Stimulated activated CD4-positive, alpha-beta T cell treated with anti-CD3 and anti-CD28 coated beads, Interleukin-15, amount 100 ng/mL, for 24 hours (primary cell): ENCODE measurements around the gene KDM4B.
A peak's percentile ranks its signal among the peaks of the same experiment; 100 is the strongest.
"Not testable (repeated sequence)": the region's sequence is repeated elsewhere in the genome, so short reads cannot be mapped to it uniquely, and the experiment has no call there.

ENCODE experiments used
- DNase-seq: peaks from one replicate; pipeline ENCODE4 v3.0.0-alpha.2; 2020

KDM4B gene

GRCh38 chr19:5156231-5156986, 187.5 kb downstream of the KDM4B start:
- no peak for DNase-seq

- DNase-seq: no peak
Observed at GRCh38 chr19:5157186-5157585, 188.3 kb downstream of the KDM4B start.

GRCh38 chr19:5158549-5159134, 189.7 kb downstream of the KDM4B start:
- DNase-seq: not testable (repeated sequence)

GRCh38 chr19:5160158-5160795, 191.4 kb downstream of the KDM4B start:
- not testable (repeated sequence) for DNase-seq

GRCh38 chr19:5164845-5165696, 196.2 kb downstream of the KDM4B start:
- DNase-seq: not testable (repeated sequence)

GRCh38 chr19:5165697-5166019, 196.7 kb downstream of the KDM4B start:
- DNase-seq: no peak

GRCh38 chr19:5166262-5166661, 197.3 kb downstream of the KDM4B start:
- no peak for DNase-seq

GRCh38 chr19:5170329-5170745, 201.4 kb downstream of the KDM4B start:
- DNase-seq: peak; percentile 70

- DNase-seq: no peak
Observed at GRCh38 chr19:5171711-5172110, 202.8 kb downstream of the KDM4B start.

- no peak for DNase-seq
Observed at GRCh38 chr19:5172859-5173630, 204.1 kb downstream of the KDM4B start.

GRCh38 chr19:5173993-5174392, 205.1 kb downstream of the KDM4B start:
- DNase-seq: no peak

GRCh38 chr19:5177745-5178450, 209.0 kb downstream of the KDM4B start:
- no peak for DNase-seq

- DNase-seq: no peak
Observed at GRCh38 chr19:5178841-5179240, 209.9 kb downstream of the KDM4B start.

GRCh38 chr19:5179256-5179655, 210.3 kb downstream of the KDM4B start:
- DNase-seq: no peak

- DNase-seq: no peak
Observed at GRCh38 chr19:5181329-5181728, 212.4 kb downstream of the KDM4B start.

- DNase-seq: no peak
Observed at GRCh38 chr19:5182751-5183150, 213.8 kb downstream of the KDM4B start.

GRCh38 chr19:5183616-5184015, 214.7 kb downstream of the KDM4B start:
- no peak for DNase-seq

GRCh38 chr19:5184930-5185329, 216.0 kb downstream of the KDM4B start:
- no peak for DNase-seq

- no peak for DNase-seq
Observed at GRCh38 chr19:5186293-5187050, 217.6 kb downstream of the KDM4B start.

GRCh38 chr19:5188548-5189317, 219.8 kb downstream of the KDM4B start:
- no peak for DNase-seq

- no peak for DNase-seq
Observed at GRCh38 chr19:5189318-5189607, 220.3 kb downstream of the KDM4B start.
